Forelimb muscle (tissue), 1 donor: ENCODE data around the gene TANGO6. TPM values are rescaled to one million over a fixed set of nuclear protein-coding genes. Genes with fewer than 3 reads are reported as not detected.

ENCODE experiments used
- DNase-seq: peaks from one replicate; pipeline ENCODE4 v3.0.0-alpha.2; 2013; ENCODE audit warnings: low read depth
- polyA plus RNA-seq: library from polyadenylated mRNA; unstranded; fragments of 120-200 nt; gene quantifications from one replicate; pipeline ENCODE4 v1.2.1, GENCODE V29; 2013; ENCODE audit not compliant: insufficient read length

The TANGO6 gene
- polyA plus RNA-seq, 1 donor, result 5.7 TPM

DNA sequence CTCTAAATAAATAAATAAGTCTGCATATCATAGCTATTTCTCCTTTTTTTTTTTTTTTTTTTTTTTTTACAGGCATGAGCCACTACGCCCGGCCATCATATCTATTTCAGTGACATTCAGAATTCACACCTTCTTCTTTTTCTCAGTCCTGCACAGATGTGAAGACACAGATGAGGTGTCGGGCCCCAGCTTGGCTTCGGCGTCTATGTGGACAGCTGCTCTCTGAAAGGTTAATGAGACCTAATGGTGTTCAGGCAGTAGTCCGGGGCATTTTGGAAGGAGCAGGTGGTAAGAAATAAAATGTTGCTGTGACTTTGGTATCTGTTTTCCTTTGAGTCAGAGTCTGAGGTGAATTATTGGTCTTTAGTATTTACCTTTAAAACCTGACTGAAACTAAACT is 23.6 kb downstream of the TANGO6 start:
- no peak for DNase-seq

- DNase-seq, result no peak
These were observed 26.3 kb downstream of the TANGO6 start for GRCh38 chr16:68869492-68870088.

DNA sequence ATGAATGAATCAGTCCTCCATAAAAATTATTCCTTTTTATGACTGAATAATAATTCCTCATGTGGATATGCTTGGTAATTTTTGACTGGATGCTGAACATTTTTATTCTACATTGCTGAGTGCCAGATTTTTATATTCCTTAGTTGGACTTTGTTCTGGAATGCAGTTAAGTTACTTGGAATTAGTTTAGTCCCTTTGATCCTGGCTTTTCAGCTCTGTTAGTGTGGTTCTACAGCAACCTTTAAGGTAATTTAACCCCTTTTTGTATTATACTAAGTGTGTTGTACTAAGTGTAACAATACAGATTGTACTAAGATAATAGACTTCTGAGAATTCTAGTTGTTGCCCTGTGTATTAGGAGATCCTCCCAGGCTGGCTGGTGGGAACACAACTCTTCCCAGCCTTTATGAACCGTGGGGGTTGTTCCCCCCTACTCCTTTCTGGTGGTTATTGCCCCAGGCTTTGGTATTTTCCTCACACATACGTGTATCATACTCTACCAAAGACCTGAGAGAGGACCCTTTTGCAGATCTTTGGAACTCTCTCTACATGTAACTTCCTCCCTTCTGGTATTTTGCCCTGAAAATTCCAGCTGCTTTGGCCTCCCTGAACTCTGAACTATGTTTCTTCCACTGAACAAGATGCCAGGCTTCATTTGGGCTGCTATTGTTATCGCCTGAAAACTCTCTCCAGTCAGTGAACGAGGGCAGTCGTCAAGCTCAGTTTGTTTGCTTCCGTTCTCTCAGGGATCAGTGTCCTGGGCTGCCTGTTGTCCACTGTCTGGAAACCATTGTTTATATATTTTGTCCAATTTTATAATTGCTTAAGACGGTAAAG is 30.5 kb downstream of the TANGO6 start:
- no peak for DNase-seq

DNA sequence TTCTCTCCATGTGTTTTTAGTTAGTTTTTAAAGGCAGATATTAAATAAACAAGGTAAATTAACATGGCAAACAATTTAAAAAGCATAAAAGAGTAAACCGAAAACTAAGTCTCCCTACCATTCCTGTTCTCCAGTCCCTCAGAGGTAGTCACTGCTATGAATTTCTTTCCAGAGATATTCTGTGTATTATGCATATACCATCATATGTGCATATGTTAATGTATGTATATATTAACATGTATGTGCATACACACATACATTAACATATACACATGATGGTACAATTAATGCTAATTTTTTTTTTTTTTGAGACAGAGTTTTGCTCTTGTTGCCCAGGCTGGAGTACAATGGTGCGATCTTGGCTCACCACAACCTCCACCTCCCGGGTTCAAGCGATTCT is 32.5 kb downstream of the TANGO6 start:
- DNase-seq, result no peak

- DNase-seq, result no peak
These were observed 40.4 kb downstream of the TANGO6 start for GRCh38 chr16:68883685-68884084.

DNA sequence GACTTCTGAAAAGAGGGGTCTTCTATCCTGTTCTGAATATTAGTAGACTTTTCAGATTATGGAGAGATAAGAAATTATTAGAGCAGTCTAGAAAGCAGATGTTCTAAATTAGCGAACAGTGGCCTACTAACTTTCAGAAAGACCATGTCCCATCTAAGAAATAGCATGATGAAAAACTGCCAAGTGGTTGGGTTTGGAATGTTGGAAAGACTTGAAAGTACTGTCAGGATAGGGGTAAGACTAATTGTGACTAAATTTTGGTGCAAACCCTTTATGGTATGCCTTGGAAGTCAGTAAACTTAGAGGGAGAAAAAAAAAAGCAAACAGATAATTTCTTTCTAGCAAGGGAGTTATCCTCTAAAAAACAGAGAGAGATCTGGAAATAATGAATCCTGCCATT is 41.1 kb downstream of the TANGO6 start:
- no peak for DNase-seq

GRCh38 chr16:68884861-68885720 is 41.8 kb downstream of the TANGO6 start:
- DNase-seq, result no peak

GRCh38 chr16:68887107-68887506 is 43.8 kb downstream of the TANGO6 start:
- DNase-seq, result no peak

- DNase-seq, result no peak
These were observed 46.3 kb downstream of the TANGO6 start for GRCh38 chr16:68889508-68890150.

- DNase-seq, result no peak
These were observed 48.9 kb downstream of the TANGO6 start for GRCh38 chr16:68892214-68892613.

DNA sequence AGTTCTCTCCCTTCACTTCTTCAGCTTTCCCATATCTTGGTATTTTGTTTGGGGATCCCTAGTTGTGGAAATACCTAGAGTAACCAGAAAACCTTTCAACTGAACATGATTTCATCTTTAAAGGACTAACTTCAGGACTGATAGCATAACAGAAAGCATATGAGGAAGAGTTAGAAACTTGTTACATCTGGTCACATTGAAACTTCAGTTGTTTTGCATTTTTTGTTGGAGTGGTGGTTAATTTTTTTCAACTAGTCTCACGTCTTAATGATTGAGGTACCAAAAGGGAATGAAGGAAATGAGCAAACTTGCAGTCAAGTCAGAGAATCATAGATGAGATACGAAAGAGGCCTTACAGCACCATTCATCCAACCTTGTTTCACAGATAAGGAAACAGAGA is 49.6 kb downstream of the TANGO6 start:
- DNase-seq, result no peak

- DNase-seq, result no peak
These were observed 50.7 kb downstream of the TANGO6 start for GRCh38 chr16:68893710-68894705.

GRCh38 chr16:68894714-68895113 is 51.4 kb downstream of the TANGO6 start:
- no peak for DNase-seq

GRCh38 chr16:68898026-68898425 is 54.7 kb downstream of the TANGO6 start:
- DNase-seq, result no peak

DNA sequence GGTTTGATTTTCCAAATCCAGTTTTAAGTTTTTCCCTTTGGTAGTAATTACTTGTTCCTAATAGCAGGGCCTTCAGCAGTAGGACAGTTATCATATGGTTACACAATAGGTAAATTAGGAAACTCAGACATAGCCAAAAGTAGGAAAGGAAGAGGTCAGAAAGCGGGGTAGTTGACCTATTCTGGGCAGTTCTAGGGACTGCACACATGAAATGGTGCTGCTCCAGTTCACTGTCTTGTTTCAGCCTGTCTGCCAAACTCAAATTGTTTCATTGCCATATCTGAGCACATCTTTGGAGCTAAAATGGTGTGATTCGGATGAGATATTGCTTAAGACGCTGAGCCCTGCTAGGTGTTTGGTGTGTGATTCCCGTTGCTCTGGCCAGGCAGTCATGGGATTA is 56.7 kb downstream of the TANGO6 start:
- no peak for DNase-seq

GRCh38 chr16:68902003-68902968 is 59.0 kb downstream of the TANGO6 start:
- DNase-seq, result no peak

GRCh38 chr16:68902969-68903345 is 59.6 kb downstream of the TANGO6 start:
- DNase-seq, result no peak

DNA sequence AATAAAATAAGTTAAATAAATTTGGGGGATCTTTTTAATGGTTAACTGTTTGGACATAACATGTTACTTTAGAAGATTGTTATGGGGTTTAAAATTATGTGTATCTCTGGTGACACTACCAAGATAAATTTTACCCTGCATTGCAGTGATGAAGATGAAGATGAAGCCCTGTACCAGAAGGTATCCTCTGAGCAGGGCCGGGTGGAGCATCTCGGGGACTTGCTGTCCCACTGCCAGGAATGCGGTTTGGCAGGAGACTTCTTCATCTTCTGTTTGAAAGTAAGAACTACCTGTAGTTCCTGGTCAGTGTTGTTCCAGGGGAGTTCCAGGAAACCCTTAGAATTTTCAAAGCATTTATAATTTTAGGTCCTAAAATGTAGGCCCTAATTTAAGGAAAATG is 64.0 kb downstream of the TANGO6 start:
- no peak for DNase-seq

- DNase-seq, result no peak
These were observed 64.5 kb downstream of the TANGO6 start for GRCh38 chr16:68907781-68908181.
